SK-N-SH (cell line): ENCODE data around the gene ZNF398. TPM values are rescaled to one million over a fixed set of nuclear protein-coding genes. Genes with fewer than 3 reads are reported as not detected.
"Not testable (repeated sequence)": the region's sequence is repeated elsewhere in the genome, so short reads cannot be mapped to it uniquely, and the experiment has no call there.

Experiments
- CTCF ChIA-PET: fragments of 300-600, 350-600 bp; formaldehyde crosslinking; extraction: SDS; loops from one replicate; lab custom pipeline; 2021; lab: Yijun Ruan, JAX
- POLR2A ChIA-PET: fragments of 350-600 bp; sonication (Branson Sonifier 250); formaldehyde crosslinking; extraction: SDS; loops from one replicate; lab custom pipeline; 2020; ENCODE audit warnings: antibody characterized with exemption, inconsistent platforms; lab: Yijun Ruan, JAX
- DNase-seq: peaks from one replicate; pipeline ENCODE4 v3.0.0; 2012
- H2AFZ ChIP-seq: fragments of 200-600 bp; sonication (generic); 2 replicates; pipeline ENCODE4 v1.8.1; 2016; ENCODE audit warnings: antibody characterized with exemption, mild to moderate bottlenecking, low read depth
- H3F3A ChIP-seq: fragments of 200-600 bp; sonication (generic); replicated peaks from 2 replicates; pipeline ENCODE3; 2016; ENCODE audit warnings: antibody characterized with exemption, mild to moderate bottlenecking; ENCODE audit not compliant: insufficient read depth
- H3K27ac ChIP-seq, 2 experiments: fragments of 200-500 bp in 1 of 2; fragments of 200-600 bp in 1 of 2; sonication (Bioruptor generic) in 1 of 2; sonication (generic), shearing (Covaris generic) in 1 of 2; 2 replicates each; pipeline versions ENCODE4 v1.5.1 to v1.6.1; 2014 to 2016; ENCODE audit warnings: low read depth in 2 of 2, inconsistent platforms in 1 of 2, low read length in 1 of 2, mild to moderate bottlenecking in 1 of 2, mixed read lengths in 1 of 2
- H3K27me3 ChIP-seq: fragments of 200-600 bp; sonication (generic), shearing (Covaris generic); 2 replicates; pipeline ENCODE4 v1.6.1; 2016; ENCODE audit warnings: mixed run types; ENCODE audit not compliant: insufficient read depth
- H3K36me3 ChIP-seq, 2 experiments: fragments of 200-500 bp in 1 of 2; fragments of 200-600 bp in 1 of 2; sonication (Bioruptor generic) in 1 of 2; sonication (generic) in 1 of 2; replicated peaks in 1 of 2; 2 replicates each; pipeline versions ENCODE3 to v1.5.1; 2014 to 2016; ENCODE audit warnings: low read length in 1 of 2, mild to moderate bottlenecking in 1 of 2; ENCODE audit not compliant: insufficient read depth in 2 of 2, control insufficient read depth in 1 of 2
- H3K4me1 ChIP-seq, 2 experiments: fragments of 200-500 bp in 1 of 2; fragments of 200-600 bp in 1 of 2; sonication (Bioruptor generic) in 1 of 2; sonication (generic), shearing (Covaris generic) in 1 of 2; 2 replicates each; pipeline versions ENCODE4 v1.5.1 to v1.6.1; 2014 to 2016; ENCODE audit warnings: low read depth in 1 of 2, low read length in 1 of 2, mixed run types in 1 of 2; ENCODE audit not compliant: insufficient read depth in 2 of 2, control insufficient read depth in 1 of 2
- H3K4me2 ChIP-seq: fragments of 200-600 bp; sonication (generic), shearing (Covaris generic); 2 replicates; pipeline ENCODE4 v1.6.1; 2017; ENCODE audit warnings: mixed run types
- H3K4me3 ChIP-seq, 2 experiments: fragments of 200-500 bp in 1 of 2; fragments of 200-600 bp in 1 of 2; sonication (Bioruptor generic) in 1 of 2; sonication (generic), shearing (Covaris generic) in 1 of 2; 2 replicates each; pipeline versions ENCODE4 v1.5.1 to v1.8.1; 2014 to 2016; ENCODE audit warnings: low read depth in 2 of 2, inconsistent platforms in 1 of 2, low read length in 1 of 2, mild to moderate bottlenecking in 1 of 2, mixed read lengths in 1 of 2, moderate library complexity in 1 of 2
- H3K79me2 ChIP-seq: fragments of 200-600 bp; sonication (generic); 2 replicates; pipeline ENCODE4 v1.8.1; 2017; ENCODE audit warnings: mild to moderate bottlenecking; ENCODE audit not compliant: insufficient read depth
- H3K9ac ChIP-seq: fragments of 200-600 bp; sonication (generic); 2 replicates; pipeline ENCODE4 v1.6.1; 2017; ENCODE audit warnings: mixed run types
- H3K9me2 ChIP-seq: fragments of 200-600 bp; sonication (generic); 2 replicates; pipeline ENCODE4 v1.6.1; 2017; ENCODE audit warnings: mixed run types
- H3K9me3 ChIP-seq: fragments of 200-600 bp; sonication (generic); 2 replicates; pipeline ENCODE4 v1.6.1; 2017; ENCODE audit warnings: mixed run types, mild to moderate bottlenecking, moderate library complexity
- H4K20me1 ChIP-seq: fragments of 200-600 bp; sonication (generic); 2 replicates; pipeline ENCODE4 v1.6.1; 2017; ENCODE audit warnings: mild to moderate bottlenecking, mixed run types; ENCODE audit not compliant: insufficient read depth
- CTCF ChIP-seq: fragments of 200-600 bp; sonication (generic); IDR thresholded peaks from 2 replicates; pipeline ENCODE4 v1.6.1; 2017; ENCODE audit warnings: antibody characterized with exemption, mild to moderate bottlenecking, moderate library complexity
- ELF1 ChIP-seq: IDR thresholded peaks from 2 replicates; pipeline ENCODE4 v1.4.0; 2012
- EP300 ChIP-seq, 2 experiments: IDR thresholded peaks; 2 replicates each; pipeline versions ENCODE4 v1.4.0 to v1.6.1; 2012; ENCODE audit warnings: borderline replicate concordance in 1 of 2, low read depth in 1 of 2, low read length in 1 of 2
- GABPA ChIP-seq: IDR thresholded peaks from 2 replicates; pipeline ENCODE4 v1.4.0; 2012; ENCODE audit warnings: low read depth, mild to moderate bottlenecking
- GATA2 ChIP-seq: sonication (generic); formaldehyde crosslinking; IDR thresholded peaks from 2 replicates; pipeline ENCODE4 v1.5.0; 2020; ENCODE audit warnings: mild to moderate bottlenecking, missing genetic modification reagents
- IRF3 ChIP-seq: fragments of 150-350 bp; IDR thresholded peaks from 2 replicates; pipeline ENCODE4 v1.6.1; 2016; ENCODE audit warnings: mild to moderate bottlenecking, low read depth, low read length
- JUND ChIP-seq: IDR thresholded peaks from 2 replicates; pipeline ENCODE4 v1.4.0; 2012
- MAX ChIP-seq: IDR thresholded peaks from 2 replicates; pipeline ENCODE4 v1.4.0; 2012; ENCODE audit warnings: low read depth
- MXI1 ChIP-seq: IDR thresholded peaks from 2 replicates; pipeline ENCODE4 v1.6.1; 2012; ENCODE audit warnings: mild to moderate bottlenecking, low read depth, low read length, improper control_type of control experiment
- NRF1 ChIP-seq: IDR thresholded peaks from 2 replicates; pipeline ENCODE4 v1.6.1; 2012; ENCODE audit warnings: low read depth, mild to moderate bottlenecking, low read length
- RCOR1 ChIP-seq: fragments of 150-350 bp; IDR thresholded peaks from 2 replicates; pipeline ENCODE4 v1.6.1; 2017; ENCODE audit warnings: antibody characterized with exemption, low read length
- REST ChIP-seq: IDR thresholded peaks from 2 replicates; pipeline ENCODE4 v1.6.1; 2012; ENCODE audit warnings: mild to moderate bottlenecking, low read depth, low read length, moderate library complexity
- RXRA ChIP-seq: IDR thresholded peaks from 2 replicates; pipeline ENCODE4 v1.4.0; 2012; ENCODE audit warnings: low read depth, mild to moderate bottlenecking, borderline replicate concordance
- SMC3 ChIP-seq: IDR thresholded peaks from 2 replicates; pipeline ENCODE4 v1.6.1; 2012; ENCODE audit warnings: low read depth, low read length, improper control_type of control experiment
- TAF1 ChIP-seq: IDR thresholded peaks from 2 replicates; pipeline ENCODE4 v1.6.1; 2012; ENCODE audit warnings: low read depth, mild to moderate bottlenecking, low read length, moderate library complexity, borderline replicate concordance
- TCF12 ChIP-seq: IDR thresholded peaks from 2 replicates; pipeline ENCODE4 v1.4.0; 2012
- USF1 ChIP-seq: IDR thresholded peaks from 2 replicates; pipeline ENCODE4 v1.4.0; 2012; ENCODE audit warnings: low read depth, borderline replicate concordance
- USF2 ChIP-seq: fragments of 150-350 bp; IDR thresholded peaks from 2 replicates; pipeline ENCODE4 v1.6.1; 2017; ENCODE audit warnings: antibody characterized with exemption, low read length, low read depth, borderline replicate concordance
- YY1 ChIP-seq: IDR thresholded peaks from 2 replicates; pipeline ENCODE4 v1.4.0; 2012; ENCODE audit warnings: low read depth, mild to moderate bottlenecking
- WGBS: methylation state at CpG from one replicate; pipeline ENCODE4 v1.1.6; 2017; ENCODE audit warnings: low lambda C conversion rate; 5-methylcytosine and 5-hydroxymethylcytosine counted together
- polyA plus RNA-seq, 3 experiments: library from polyadenylated mRNA; depleted of rRNA; stranded (reverse); fragments of >200 nt; gene quantifications; 2 replicates each; pipeline ENCODE4 v1.2.3, GENCODE V29; 2012

The ZNF398 gene
- polyA plus RNA-seq, 1 of the 3 experiments (the other 2 are of a cell fraction): 4.5 TPM

- TF ChIP-seq USF2 (no peak), YY1 (no peak), NRF1 (no peak), JUND (no peak), TCF12 (no peak), MAX (no peak), GABPA (no peak), TAF1 (no peak), RXRA (no peak), MXI1 (no peak), IRF3 (no peak), SMC3 (no peak), CTCF (no peak), REST (no peak), EP300 (IDR thresholded peaks at IDR 0.05; ENCODE audit: borderline replicate concordance in 1 of 2, low read depth in 1 of 2, low read length in 1 of 2) (no peak), GATA2 (CRISPR knock-in tag) (no peak), RCOR1 (no peak), USF1 (no peak), ELF1 (no peak)
- 92% methylated on average over 22 of the region's 22 CpGs for WGBS
- H3K4me3 ChIP-seq: no peak overlapping the region
- H3K79me2 ChIP-seq: no peaks in the 10 kb centered on the region
- POLR2A ChIA-PET: no interaction called here
- no peaks in the 10 kb centered on the region for H3K27me3 ChIP-seq
- no peak overlapping the region for H3K27ac ChIP-seq
- no peaks in the 10 kb centered on the region for H3K9me3 ChIP-seq
- H3K36me3 ChIP-seq: peaks cover 17 to 37% of the 10 kb centered on the region in 2 experiments
- no peaks in the 10 kb centered on the region for H4K20me1 ChIP-seq
- no peak overlapping the region for H3K9ac ChIP-seq
- no peak for DNase-seq
- peaks cover 4% of the 10 kb centered on the region for H3F3A ChIP-seq
- no peak overlapping the region for H2AFZ ChIP-seq
- no peak overlapping the region for H3K4me2 ChIP-seq
- H3K4me1 ChIP-seq: no peaks in the 10 kb centered on the region; a peak in 1 of 4 replicates
- CTCF ChIA-PET: no interaction called here
- no peaks in the 10 kb centered on the region for H3K9me2 ChIP-seq
Measured at GRCh38 chr7:149225656-149226055, 78.4 kb downstream of the ZNF398 start.

- H3K27ac ChIP-seq, H3K27me3 ChIP-seq, H3K4me1 ChIP-seq, H4K20me1 ChIP-seq, H3K9ac ChIP-seq, H3K4me3 ChIP-seq, H3K79me2 ChIP-seq, H3K4me2 ChIP-seq, POLR2A ChIA-PET, DNase-seq, H3K9me2 ChIP-seq, H2AFZ ChIP-seq, H3K9me3 ChIP-seq, H3F3A ChIP-seq: not testable (repeated sequence)
- WGBS: 97% methylated on average over 17 of the region's 17 CpGs
- CTCF ChIA-PET: interaction anchor here (0.9 kb wide), 1 partner anchor 79 kb away, joined by 3 read pairs; the partner anchor contains the start of gene ZNF398
- H3K36me3 ChIP-seq: peaks cover 17 to 32% of the 10 kb centered on the region in 2 experiments
Measured at GRCh38 chr7:149226366-149226765, 79.1 kb downstream of the ZNF398 start.
